KMS-11 (cell line): ENCODE data around the gene EFHC1.

Experiments used
- H2AFZ ChIP-seq: fragments of 200-600 bp; sonication (generic); 2 replicates; pipeline ENCODE4 v1.6.1; 2016; ENCODE audit warnings: antibody characterized with exemption, mixed run types, low read depth
- H3K27ac ChIP-seq: fragments of 200-600 bp; sonication (generic); 2 replicates; pipeline ENCODE4 v1.6.1; 2016; ENCODE audit warnings: mild to moderate bottlenecking, mixed run types
- H3K27me3 ChIP-seq: fragments of 200-600 bp; sonication (generic); 2 replicates; pipeline ENCODE4 v1.6.1; 2017; ENCODE audit warnings: mild to moderate bottlenecking, low read depth, mixed run types, moderate library complexity; ENCODE audit not compliant: insufficient read depth
- H3K36me3 ChIP-seq: fragments of 200-600 bp; sonication (generic); 2 replicates; pipeline ENCODE4 v1.6.1; 2017; ENCODE audit warnings: mild to moderate bottlenecking, mixed run types; ENCODE audit not compliant: insufficient read depth
- H3K4me1 ChIP-seq: fragments of 200-600 bp; sonication (generic); 2 replicates; pipeline ENCODE4 v1.6.1; 2016; ENCODE audit warnings: mild to moderate bottlenecking, low read depth, mixed run types; ENCODE audit not compliant: poor library complexity, severe bottlenecking
- H3K4me2 ChIP-seq: fragments of 200-600 bp; sonication (generic); 2 replicates; pipeline ENCODE4 v1.7.0; 2016; ENCODE audit warnings: mild to moderate bottlenecking, mixed run types
- H3K4me3 ChIP-seq: fragments of 200-600 bp; sonication (generic); IDR thresholded peaks from 2 replicates; pipeline ENCODE4 v1.6.1; 2017; ENCODE audit warnings: low read depth, low read length, mixed read lengths; ENCODE audit not compliant: insufficient read depth
- H3K79me2 ChIP-seq: fragments of 200-600 bp; sonication (generic); 2 replicates; pipeline ENCODE4 v1.6.1; 2016; ENCODE audit warnings: low read depth, mixed run types; ENCODE audit not compliant: insufficient read depth
- H3K9ac ChIP-seq: fragments of 200-600 bp; sonication (generic); 2 replicates; pipeline ENCODE4 v1.6.1; 2016; ENCODE audit warnings: mild to moderate bottlenecking, mixed run types
- H4K20me1 ChIP-seq: fragments of 200-600 bp; sonication (generic); 2 replicates; pipeline ENCODE4 v1.6.1; 2016; ENCODE audit warnings: mild to moderate bottlenecking, mixed run types; ENCODE audit not compliant: insufficient read depth
- CTCF ChIP-seq: fragments of 200-600 bp; sonication (generic); conservative IDR thresholded peaks from 2 replicates; pipeline ENCODE4 v1.6.1; 2017; ENCODE audit warnings: low read depth, mild to moderate bottlenecking, antibody characterized with exemption, low read length, moderate library complexity, mixed read lengths

EFHC1 gene

GRCh38 chr6:52553158-52553557, 133.0 kb downstream of the EFHC1 start:
- H3K4me2 ChIP-seq, result no peak overlapping the region; the same call in 1 of the 2 replicates

GRCh38 chr6:52553719-52554118, 133.6 kb downstream of the EFHC1 start:
- H3K27ac ChIP-seq, result no peak overlapping the region; the same call in 1 of the 2 replicates
- peaks cover 99% of the 10 kb centered on the region for H3K79me2 ChIP-seq
- no peaks in the 10 kb centered on the region; the same call in 1 of the 2 replicates for H3K36me3 ChIP-seq
- H3K4me3 ChIP-seq, result no peak overlapping the region
- no peaks in the 10 kb centered on the region; the same call in 1 of the 2 replicates for H4K20me1 ChIP-seq
- peaks cover 100% of the 10 kb centered on the region for H3K4me1 ChIP-seq
- no peak overlapping the region for H3K9ac ChIP-seq
- H2AFZ ChIP-seq, result no peak overlapping the region
- no peaks in the 10 kb centered on the region for H3K27me3 ChIP-seq
- no peak overlapping the region; the same call in 1 of the 2 replicates for H3K4me2 ChIP-seq
- no peak for TF ChIP-seq CTCF

More at GRCh38 chr6:52553158-52553557, 133.0 kb downstream of the EFHC1 start:
- Histone ChIP-seq H4K20me1 (no peaks in the 10 kb centered on the region; the same call in 1 of the 2 replicates), H3K9ac (no peak overlapping the region), H3K79me2 (peaks cover 99% of the 10 kb centered on the region), H3K27ac (no peak overlapping the region; the same call in 1 of the 2 replicates), H3K4me3 (no peak overlapping the region), H3K27me3 (no peaks in the 10 kb centered on the region), H2AFZ (no peak overlapping the region), H3K36me3 (no peaks in the 10 kb centered on the region; the same call in 1 of the 2 replicates), H3K4me1 (peaks cover 100% of the 10 kb centered on the region)
- TF ChIP-seq CTCF, result no peak

GRCh38 chr6:52554684-52555280, 134.6 kb downstream of the EFHC1 start:
- H2AFZ ChIP-seq, result no peak overlapping the region
- H3K36me3 ChIP-seq, result no peaks in the 10 kb centered on the region; the same call in 1 of the 2 replicates
- H3K4me2 ChIP-seq, result no peak overlapping the region; the same call in 1 of the 2 replicates
- H4K20me1 ChIP-seq, result no peaks in the 10 kb centered on the region
- no peak overlapping the region for H3K27ac ChIP-seq
- TF ChIP-seq CTCF, result no peak
- H3K9ac ChIP-seq, result no peak overlapping the region
- peaks cover 100% of the 10 kb centered on the region for H3K4me1 ChIP-seq
- H3K27me3 ChIP-seq, result no peaks in the 10 kb centered on the region
- H3K4me3 ChIP-seq, result no peak overlapping the region
- H3K79me2 ChIP-seq, result peaks cover 99% of the 10 kb centered on the region

GRCh38 chr6:52555518-52556233, 135.5 kb downstream of the EFHC1 start:
- TF ChIP-seq CTCF, result no peak
- Histone ChIP-seq H3K27me3 (no peaks in the 10 kb centered on the region), H3K27ac (no peak overlapping the region), H4K20me1 (no peaks in the 10 kb centered on the region), H2AFZ (no peak overlapping the region), H3K9ac (no peak overlapping the region), H3K79me2 (peaks cover 100% of the 10 kb centered on the region), H3K36me3 (no peaks in the 10 kb centered on the region; the same call in 1 of the 2 replicates), H3K4me2 (peak overlapping the region; percentile 22; the same call in 1 of the 2 replicates), H3K4me1 (peaks cover 100% of the 10 kb centered on the region), H3K4me3 (no peak overlapping the region)
